HepG2 (cell line): ENCODE measurements around the gene AHCY. TPM values are rescaled to one million over a fixed set of nuclear protein-coding genes. Genes with fewer than 3 reads are reported as not detected.

ENCODE experiments used
- CBX2 ChIP-seq, 2 experiments: fragments of 200-600 bp in 1 of 2; sonication (generic); formaldehyde crosslinking in 1 of 2; IDR thresholded peaks; 2 replicates each; pipeline versions ENCODE4 v1.7.0 to v1.8.1; 2018 to 2022; ENCODE audit warnings: low read depth in 2 of 2, low read length in 1 of 2, mild to moderate bottlenecking in 1 of 2, missing genetic modification reagents in 1 of 2
- CERS6 ChIP-seq: sonication (generic); formaldehyde crosslinking; IDR thresholded peaks from 2 replicates; pipeline ENCODE4 v1.5.0; 2020; ENCODE audit warnings: missing genetic modification reagents
- CHD4 ChIP-seq: fragments of 200-600 bp; sonication (generic); IDR thresholded peaks from 2 replicates; pipeline ENCODE4 v1.7.0; 2017; ENCODE audit warnings: mild to moderate bottlenecking, low read length, borderline replicate concordance
- GTF3A ChIP-seq: sonication (generic); formaldehyde crosslinking; conservative IDR thresholded peaks from 2 replicates; pipeline ENCODE4 v1.4.0; 2020; ENCODE audit warnings: mild to moderate bottlenecking, missing genetic modification reagents
- HIVEP1 ChIP-seq: sonication (generic); formaldehyde crosslinking; IDR thresholded peaks from 2 replicates; pipeline ENCODE4 v1.4.0; 2020; ENCODE audit warnings: mild to moderate bottlenecking, missing genetic modification reagents
- HOXD1 ChIP-seq: sonication (generic); formaldehyde crosslinking; IDR thresholded peaks from 2 replicates; pipeline ENCODE4 v1.5.0; 2020; ENCODE audit warnings: missing genetic modification reagents
- IKZF5 ChIP-seq: IDR thresholded peaks from 2 replicates; pipeline ENCODE4 v1.6.1; 2018; ENCODE audit warnings: missing genetic modification reagents, mild to moderate bottlenecking, missing compliant biosample characterization
- JUN ChIP-seq: sonication (generic); formaldehyde crosslinking; IDR thresholded peaks from 2 replicates; pipeline ENCODE4 v1.4.0; 2020; ENCODE audit warnings: mild to moderate bottlenecking, missing genetic modification reagents
- KLF12 ChIP-seq: sonication (generic); formaldehyde crosslinking; IDR thresholded peaks from 2 replicates; pipeline ENCODE4 v1.4.0; 2020; ENCODE audit warnings: missing genetic modification reagents, borderline replicate concordance
- MTERF4 ChIP-seq: sonication (generic); formaldehyde crosslinking; IDR thresholded peaks from 2 replicates; pipeline ENCODE4 v1.8.0; 2023; ENCODE audit warnings: mild to moderate bottlenecking, missing genetic modification reagents
- NR0B2 ChIP-seq: sonication (generic); formaldehyde crosslinking; IDR thresholded peaks from 2 replicates; pipeline ENCODE4 v1.4.0; 2020; ENCODE audit warnings: mild to moderate bottlenecking, missing genetic modification reagents
- PITX1 ChIP-seq: sonication (generic); formaldehyde crosslinking; IDR thresholded peaks from 2 replicates; pipeline ENCODE4 v1.5.1; 2020; ENCODE audit warnings: mild to moderate bottlenecking, missing genetic modification reagents
- RARA ChIP-seq: IDR thresholded peaks from 2 replicates; pipeline ENCODE4 v1.6.1; 2016; ENCODE audit warnings: missing genetic modification reagents, missing compliant biosample characterization
- RXRB ChIP-seq: IDR thresholded peaks from 2 replicates; pipeline ENCODE4 v1.6.1; 2016; ENCODE audit warnings: borderline replicate concordance, missing genetic modification reagents, missing compliant biosample characterization
- SNAI1 ChIP-seq: sonication (generic); formaldehyde crosslinking; IDR thresholded peaks from 2 replicates; pipeline ENCODE4 v1.5.0; 2020; ENCODE audit warnings: mild to moderate bottlenecking, missing genetic modification reagents, borderline replicate concordance
- SRSF1 ChIP-seq: fragments of 200-400 bp; formaldehyde crosslinking; optimal IDR thresholded peaks from 2 replicates; pipeline ENCODE3; 2017; ENCODE audit warnings: mild to moderate bottlenecking, low read depth, low read length, moderate library complexity
- ZNF33A ChIP-seq: sonication (generic); formaldehyde crosslinking; IDR thresholded peaks from 2 replicates; pipeline ENCODE4 v1.5.1; 2020; ENCODE audit warnings: missing genetic modification reagents, mild to moderate bottlenecking, moderate library complexity, borderline replicate concordance
- ZNF350 ChIP-seq: sonication (generic); formaldehyde crosslinking; IDR thresholded peaks from 2 replicates; pipeline ENCODE4 v1.4.0; 2020; ENCODE audit warnings: mild to moderate bottlenecking, low read depth, missing genetic modification reagents, borderline replicate concordance
- ZNF501 ChIP-seq: sonication (generic); formaldehyde crosslinking; IDR thresholded peaks from 2 replicates; pipeline ENCODE4 v1.5.1; 2020; ENCODE audit warnings: mild to moderate bottlenecking, moderate library complexity, missing genetic modification reagents
- ZNF776 ChIP-seq: sonication (generic); formaldehyde crosslinking; IDR thresholded peaks from 2 replicates; pipeline ENCODE4 v1.4.0; 2020; ENCODE audit warnings: mild to moderate bottlenecking, missing genetic modification reagents
- ZNF777 ChIP-seq: sonication (generic); formaldehyde crosslinking; IDR thresholded peaks from 2 replicates; pipeline ENCODE4 v1.4.0; 2020; ENCODE audit warnings: missing genetic modification reagents
- polyA plus RNA-seq, 8 experiments: library from polyadenylated mRNA; depleted of rRNA in 3 of 8; stranded (reverse) in 7 of 8; unstranded in 1 of 8; fragments of >200 nt; fragmentation: Illumina TruSeq in 4 of 8; extraction: Trizol in 4 of 8; gene quantifications; 2 replicates each; pipeline versions ENCODE4 v1.2.1 to v1.2.3, GENCODE V29; 2011 to 2016; ENCODE audit warnings: low read depth in 4 of 8, missing spikeins in 1 of 8, mixed read lengths in 1 of 8; ENCODE audit not compliant: insufficient read depth in 1 of 8
- total RNA-seq, 5 experiments: library from RNA; depleted of rRNA; stranded (reverse); fragments of >200 nt; fragmentation: Illumina TruSeq; extraction: Trizol; gene quantifications; 2 replicates each; pipeline ENCODE4 v1.2.3, GENCODE V29; 2016; ENCODE audit warnings: low read depth in 1 of 5
- TF ChIP-seq, protein P1 (sequence below): sonication (generic); formaldehyde crosslinking; IDR thresholded peaks from 2 replicates; pipeline ENCODE4 v1.8.0; 2022; ENCODE audit warnings: mild to moderate bottlenecking, missing genetic modification reagents, moderate library complexity

Gene AHCY
- total and polyA plus RNA-seq, 2 of the 13 experiments (the other 11 are each of a cell fraction or from before 2014, with no cell fraction given): 407 to 419 TPM

GRCh38 chr20:34311118-34312023 is 8.2 kb upstream of the AHCY start (continued):
- TF ChIP-seq GTF3A (CRISPR knock-in tag) (no peak; the same call in none of the 2 replicates), NR0B2 (CRISPR knock-in tag) (0 out of 2 replicates have a peak, but pooled peaks have one; percentile 53), ZNF501 (peak; percentile 75; the same call in 1 of the 2 replicates), RXRB (CRISPR knock-in tag) (peak; percentile 94), KLF12 (no peak; the same call in 1 of the 2 replicates), JUN (CRISPR knock-in tag) (peak; percentile 75; the same call in 1 of the 2 replicates), CHD4 (peak; percentile 92; the same call in 1 of the 2 replicates), SRSF1 (peak; percentile 90), MTERF4 (CRISPR knock-in tag) (0 out of 2 replicates have a peak, but pooled peaks have one; percentile 55), ZNF350 (CRISPR knock-in tag) (no peak), RARA (CRISPR knock-in tag) (peak; percentile 94), HIVEP1 (CRISPR knock-in tag) (peak; percentile 98), ZNF776 (CRISPR knock-in tag) (0 out of 2 replicates have a peak, but pooled peaks have one; percentile 30), CERS6 (CRISPR knock-in tag) (no peak), ZNF33A (CRISPR knock-in tag) (no peak), ZNF777 (peak; percentile 50; the same call in 1 of the 2 replicates), PITX1 (CRISPR knock-in tag) (peak; percentile 95), CBX2 (IDR thresholded peaks at IDR 0.05; ENCODE audit: low read depth, low read length) (no peak), CBX2 (CRISPR knock-in tag; IDR thresholded peaks at IDR 0.05; ENCODE audit: low read depth) (no peak; the same call in 1 of the 2 replicates), SNAI1 (CRISPR knock-in tag) (peak; percentile 29; the same call in 1 of the 2 replicates), IKZF5 (peak; percentile 82; the same call in 1 of the 2 replicates), HOXD1 (peak; percentile 97)
- TF ChIP-seq, protein P1, sequence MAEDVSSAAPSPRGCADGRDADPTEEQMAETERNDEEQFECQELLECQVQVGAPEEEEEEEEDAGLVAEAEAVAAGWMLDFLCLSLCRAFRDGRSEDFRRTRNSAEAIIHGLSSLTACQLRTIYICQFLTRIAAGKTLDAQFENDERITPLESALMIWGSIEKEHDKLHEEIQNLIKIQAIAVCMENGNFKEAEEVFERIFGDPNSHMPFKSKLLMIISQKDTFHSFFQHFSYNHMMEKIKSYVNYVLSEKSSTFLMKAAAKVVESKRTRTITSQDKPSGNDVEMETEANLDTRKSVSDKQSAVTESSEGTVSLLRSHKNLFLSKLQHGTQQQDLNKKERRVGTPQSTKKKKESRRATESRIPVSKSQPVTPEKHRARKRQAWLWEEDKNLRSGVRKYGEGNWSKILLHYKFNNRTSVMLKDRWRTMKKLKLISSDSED: no peak
